GM12872 (cell line): Measurements from ENCODE around the gene CASKIN1.

ENCODE experiments used
- CTCF ChIP-seq: IDR thresholded peaks from 3 replicates; pipeline ENCODE4 v1.5.1; 2011; ENCODE audit warnings: low read depth, mild to moderate bottlenecking, low read length, moderate library complexity; ENCODE audit not compliant: insufficient read depth

CASKIN1 gene, protein sequence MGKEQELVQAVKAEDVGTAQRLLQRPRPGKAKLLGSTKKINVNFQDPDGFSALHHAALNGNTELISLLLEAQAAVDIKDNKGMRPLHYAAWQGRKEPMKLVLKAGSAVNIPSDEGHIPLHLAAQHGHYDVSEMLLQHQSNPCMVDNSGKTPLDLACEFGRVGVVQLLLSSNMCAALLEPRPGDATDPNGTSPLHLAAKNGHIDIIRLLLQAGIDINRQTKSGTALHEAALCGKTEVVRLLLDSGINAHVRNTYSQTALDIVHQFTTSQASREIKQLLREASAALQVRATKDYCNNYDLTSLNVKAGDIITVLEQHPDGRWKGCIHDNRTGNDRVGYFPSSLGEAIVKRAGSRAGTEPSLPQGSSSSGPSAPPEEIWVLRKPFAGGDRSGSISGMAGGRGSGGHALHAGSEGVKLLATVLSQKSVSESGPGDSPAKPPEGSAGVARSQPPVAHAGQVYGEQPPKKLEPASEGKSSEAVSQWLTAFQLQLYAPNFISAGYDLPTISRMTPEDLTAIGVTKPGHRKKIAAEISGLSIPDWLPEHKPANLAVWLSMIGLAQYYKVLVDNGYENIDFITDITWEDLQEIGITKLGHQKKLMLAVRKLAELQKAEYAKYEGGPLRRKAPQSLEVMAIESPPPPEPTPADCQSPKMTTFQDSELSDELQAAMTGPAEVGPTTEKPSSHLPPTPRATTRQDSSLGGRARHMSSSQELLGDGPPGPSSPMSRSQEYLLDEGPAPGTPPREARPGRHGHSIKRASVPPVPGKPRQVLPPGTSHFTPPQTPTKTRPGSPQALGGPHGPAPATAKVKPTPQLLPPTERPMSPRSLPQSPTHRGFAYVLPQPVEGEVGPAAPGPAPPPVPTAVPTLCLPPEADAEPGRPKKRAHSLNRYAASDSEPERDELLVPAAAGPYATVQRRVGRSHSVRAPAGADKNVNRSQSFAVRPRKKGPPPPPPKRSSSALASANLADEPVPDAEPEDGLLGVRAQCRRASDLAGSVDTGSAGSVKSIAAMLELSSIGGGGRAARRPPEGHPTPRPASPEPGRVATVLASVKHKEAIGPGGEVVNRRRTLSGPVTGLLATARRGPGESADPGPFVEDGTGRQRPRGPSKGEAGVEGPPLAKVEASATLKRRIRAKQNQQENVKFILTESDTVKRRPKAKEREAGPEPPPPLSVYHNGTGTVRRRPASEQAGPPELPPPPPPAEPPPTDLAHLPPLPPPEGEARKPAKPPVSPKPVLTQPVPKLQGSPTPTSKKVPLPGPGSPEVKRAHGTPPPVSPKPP (N-terminal part only)

DNA sequence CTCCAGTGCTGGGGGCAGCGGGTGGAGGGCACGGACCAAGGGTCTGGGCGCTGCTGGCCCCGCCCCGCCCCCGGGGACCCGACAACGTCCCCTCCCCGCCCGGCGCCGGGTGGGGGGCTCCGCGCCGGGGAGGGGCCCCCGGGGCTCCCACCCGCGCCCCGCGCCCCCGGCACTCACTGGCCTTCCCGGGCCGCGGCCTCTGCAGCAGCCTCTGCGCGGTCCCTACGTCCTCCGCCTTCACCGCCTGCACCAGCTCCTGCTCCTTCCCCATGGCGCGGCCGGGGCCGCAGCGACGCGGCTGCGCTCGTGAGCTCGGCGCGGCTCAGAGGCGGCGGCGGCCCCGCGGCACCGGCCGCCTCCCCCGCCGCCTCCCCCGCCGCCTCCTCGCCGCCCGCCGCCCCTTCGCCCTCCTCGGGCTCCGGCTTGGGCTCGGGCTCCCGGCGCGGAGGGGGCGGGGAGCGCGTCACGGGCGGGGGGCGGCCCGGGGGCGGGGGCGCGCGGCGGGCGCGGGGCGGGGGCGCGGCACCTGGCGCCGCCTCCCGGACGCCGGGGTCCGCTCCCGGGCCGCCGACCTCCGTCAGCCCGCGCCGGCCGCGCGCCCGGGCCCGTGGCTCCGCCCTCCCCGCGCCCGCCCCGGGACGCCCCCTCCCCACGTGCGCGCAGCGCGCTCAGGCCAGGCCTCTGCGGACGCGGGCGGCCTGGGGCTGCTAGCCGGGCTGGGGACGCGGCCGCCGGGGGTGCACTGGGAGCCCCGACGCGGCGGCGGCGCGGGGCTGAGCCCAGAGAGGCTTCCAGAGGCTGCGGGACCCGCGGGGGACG is at the start of gene CASKIN1:
Gene CASKIN1, minus strand, starts transcription at position 444 of the 819 bp plus-strand sequence. Its CDS starts 173 bp downstream, at position 271.
- no peak for TF ChIP-seq CTCF

GRCh38 chr16:2244926-2245795 is 48.8 kb upstream of the CASKIN1 start:
- TF ChIP-seq CTCF = no peak

DNA sequence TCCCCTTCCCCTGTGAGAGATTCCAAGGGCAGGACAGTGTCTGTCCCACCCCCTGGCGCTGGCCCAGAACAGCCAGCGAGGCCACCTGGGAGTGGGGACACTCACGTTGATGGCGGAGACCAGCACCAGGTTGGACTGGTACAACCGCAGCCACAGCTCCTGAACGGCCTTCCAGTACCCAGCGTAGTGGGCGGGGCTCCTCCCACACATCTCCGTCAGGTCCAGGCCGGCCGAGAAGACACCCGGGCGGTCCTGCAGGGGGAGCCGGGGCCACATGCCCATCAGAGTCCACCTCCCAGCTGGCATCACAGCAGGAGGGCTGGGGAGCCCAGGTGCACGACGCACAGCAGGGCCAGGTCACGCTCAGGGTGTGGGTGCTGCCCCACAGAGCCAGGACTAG is 47.9 kb upstream of the CASKIN1 start:
- no peak for TF ChIP-seq CTCF

- TF ChIP-seq CTCF = no peak
Observed at GRCh38 chr16:2243781-2244180, 47.4 kb upstream of the CASKIN1 start.

- TF ChIP-seq CTCF = no peak
Observed at GRCh38 chr16:2243031-2243528, 46.7 kb upstream of the CASKIN1 start.

- no peak for TF ChIP-seq CTCF
Observed at GRCh38 chr16:2242598-2242997, 46.2 kb upstream of the CASKIN1 start.
